HCT116 (cell line): Measurements from ENCODE around the gene TRAF3. TPM values are rescaled to one million over a fixed set of nuclear protein-coding genes. Genes with fewer than 3 reads are reported as not detected.

Experiments used
- ATAC-seq: fragments of 200-7000 bp; cut with Tn5 transposase; 2 replicates; pipeline ENCODE4 v1.9.1; 2020; ENCODE audit warnings: mild to moderate bottlenecking, moderate library complexity
- BruUV-seq: library from RNA; stranded (reverse); fragments of 400-500 nt; replicated peaks from 2 replicates; lab custom pipeline; 2021; lab: Mats Ljungman, UMichigan
- CTCF ChIA-PET: fragments of 300-600 bp; sonication (Branson Sonifier 250); formaldehyde crosslinking; loops from one replicate; lab custom pipeline; 2021; ENCODE audit warnings: antibody characterized with exemption; lab: Charles Lee
- POLR2A ChIA-PET: fragments of 300-600, 350-600 bp; sonication (Branson Sonifier 250); formaldehyde crosslinking; loops from one replicate; lab custom pipeline; 2021; ENCODE audit warnings: antibody characterized with exemption; lab: Charles Lee
- RAD21 ChIA-PET, 2 experiments: fragments of 300-600 bp; sonication (Branson Sonifier 250); formaldehyde crosslinking; loops; one replicate each; lab custom pipeline; 2023; ENCODE audit warnings: low total read pairs in 2 of 2; ENCODE audit not compliant: uncharacterized antibody in 2 of 2, unreplicated experiment in 2 of 2, low non-redundant PET in 1 of 2; lab: Charles Lee
- DNase-seq: peaks from one replicate; pipeline ENCODE4 v3.0.0-alpha.2; 2010; ENCODE audit warnings: low read depth, low spot score
- H2AFZ ChIP-seq: fragments of 200-600 bp; shearing (Covaris generic), sonication (generic); 2 replicates; pipeline ENCODE4 v1.6.1; 2017; ENCODE audit warnings: low read depth, mixed run types, mixed read lengths, antibody characterized with exemption, low read length; ENCODE audit not compliant: poor library complexity, severe bottlenecking
- H3K27ac ChIP-seq: 2 replicates; pipeline ENCODE4 v1.5.1; 2012; ENCODE audit warnings: low read depth, low read length
- H3K27me3 ChIP-seq: fragments of 200-600 bp; sonication (generic); 2 replicates; pipeline ENCODE4 v1.6.1; 2016; ENCODE audit warnings: mixed run types, low read length, mixed read lengths; ENCODE audit not compliant: insufficient read depth
- H3K36me3 ChIP-seq, 2 experiments: fragments of 200-500 bp in 1 of 2; fragments of 200-600 bp in 1 of 2; sonication (Bioruptor generic) in 1 of 2; sonication (generic) in 1 of 2; 2 replicates each; pipeline versions ENCODE4 v1.5.1 to v1.6.1; 2014 to 2016; ENCODE audit warnings: low read length in 2 of 2, inconsistent platforms in 1 of 2, mixed read lengths in 1 of 2, mixed run types in 1 of 2; ENCODE audit not compliant: insufficient read depth in 2 of 2, control insufficient read depth in 1 of 2
- H3K4me1 ChIP-seq, 2 experiments: fragments of 200-600 bp in 1 of 2; sonication (generic) in 1 of 2; 2 replicates each; pipeline versions ENCODE4 v1.5.1 to v1.6.1; 2012 to 2017; ENCODE audit warnings: low read length in 2 of 2, inconsistent platforms in 1 of 2, mild to moderate bottlenecking in 1 of 2, mixed read lengths in 1 of 2, mixed run types in 1 of 2, moderate library complexity in 1 of 2; ENCODE audit not compliant: insufficient read depth in 2 of 2, control insufficient read depth in 1 of 2
- H3K4me2 ChIP-seq: fragments of 200-600 bp; sonication (generic); 2 replicates; pipeline ENCODE4 v1.6.1; 2017; ENCODE audit warnings: mixed run types, low read length, mixed read lengths
- H3K4me3 ChIP-seq, 2 experiments: fragments of 200-600 bp in 1 of 2; sonication (generic) in 1 of 2; replicated peaks in 1 of 2; 2 replicates each; pipeline ENCODE4 v1.5.1; 2011 to 2016; ENCODE audit warnings: low read length in 2 of 2, control low read depth in 1 of 2, low read depth in 1 of 2, mild to moderate bottlenecking in 1 of 2, mixed read lengths in 1 of 2, mixed run types in 1 of 2
- H3K79me2 ChIP-seq: fragments of 200-600 bp; sonication (generic); 2 replicates; pipeline ENCODE4 v1.6.1; 2017; ENCODE audit warnings: mild to moderate bottlenecking, mixed run types, low read length, moderate library complexity, mixed read lengths; ENCODE audit not compliant: insufficient read depth
- H3K9ac ChIP-seq: fragments of 200-600 bp; sonication (generic); 2 replicates; pipeline ENCODE4 v1.6.1; 2016; ENCODE audit warnings: low read length, mixed read lengths
- H3K9me2 ChIP-seq: fragments of 200-600 bp; sonication (generic), shearing (Covaris generic); 2 replicates; pipeline ENCODE4 v1.6.1; 2017; ENCODE audit warnings: mixed run types, mild to moderate bottlenecking, moderate library complexity; ENCODE audit not compliant: insufficient read depth
- H3K9me3 ChIP-seq, 2 experiments: fragments of 200-500 bp in 1 of 2; fragments of 200-600 bp in 1 of 2; sonication (Bioruptor generic) in 1 of 2; sonication (generic) in 1 of 2; 2 replicates each; pipeline ENCODE4 v1.6.1; 2014 to 2017; ENCODE audit warnings: low read length in 2 of 2, mixed read lengths in 2 of 2, inconsistent platforms in 1 of 2, low read depth in 1 of 2, mild to moderate bottlenecking in 1 of 2, mixed run types in 1 of 2, moderate library complexity in 1 of 2; ENCODE audit not compliant: control insufficient read depth in 1 of 2, insufficient read depth in 1 of 2
- H4K20me1 ChIP-seq: fragments of 200-600 bp; sonication (generic), shearing (Covaris generic); 2 replicates; pipeline ENCODE4 v1.6.1; 2017; ENCODE audit warnings: mixed run types, mild to moderate bottlenecking, moderate library complexity; ENCODE audit not compliant: insufficient read depth
- CEBPB ChIP-seq: IDR thresholded peaks from 2 replicates; pipeline ENCODE4 v1.6.1; 2012; ENCODE audit warnings: low read depth
- CTCF ChIP-seq, 3 experiments: fragments of 200-600 bp in 1 of 3; sonication (generic) in 1 of 3; IDR thresholded peaks in 2 of 3; conservative IDR thresholded peaks in 1 of 3; 2 replicates each; pipeline ENCODE4 v1.5.1; 2012 to 2017; ENCODE audit warnings: low read depth in 2 of 3, low read length in 2 of 3, antibody characterized with exemption in 1 of 3, borderline replicate concordance in 1 of 3, control low read depth in 1 of 3, mild to moderate bottlenecking in 1 of 3, mixed read lengths in 1 of 3, mixed run types in 1 of 3, moderate library complexity in 1 of 3; ENCODE audit not compliant: insufficient read depth in 1 of 3
- EGR1 ChIP-seq: IDR thresholded peaks from 2 replicates; pipeline ENCODE4 v1.6.1; 2012; ENCODE audit warnings: low read depth
- EZH2 ChIP-seq: fragments of 200-600 bp; sonication (generic); IDR thresholded peaks from 2 replicates; pipeline ENCODE4 v1.6.1; 2017; ENCODE audit warnings: antibody characterized with exemption, mixed run types
- EZH2phosphoT487 ChIP-seq: fragments of 200-600 bp; IDR thresholded peaks from 2 replicates; pipeline ENCODE4 v1.6.1; 2018; ENCODE audit warnings: antibody characterized with exemption, borderline replicate concordance
- JUND ChIP-seq: IDR thresholded peaks from 2 replicates; pipeline ENCODE4 v1.6.1; 2012
- MAX ChIP-seq: IDR thresholded peaks from 2 replicates; pipeline ENCODE4 v1.6.1; 2012
- POLR2A ChIP-seq: IDR thresholded peaks from 2 replicates; pipeline ENCODE4 v1.7.0; 2011; ENCODE audit warnings: borderline replicate concordance; ENCODE audit not compliant: insufficient read depth, insufficient read length; ENCODE audit errors: extremely low read depth
- POLR2AphosphoS5 ChIP-seq: IDR thresholded peaks from 2 replicates; pipeline ENCODE4 v1.6.1; 2011; ENCODE audit warnings: mild to moderate bottlenecking, low read depth, low read length, moderate library complexity
- REST ChIP-seq: IDR thresholded peaks from 2 replicates; pipeline ENCODE4 v1.6.1; 2012; ENCODE audit warnings: low read depth
- SIN3A ChIP-seq: IDR thresholded peaks from 2 replicates; pipeline ENCODE4 v1.6.1; 2012; ENCODE audit warnings: low read depth
- SRF ChIP-seq: IDR thresholded peaks from 2 replicates; pipeline ENCODE4 v1.6.1; 2012; ENCODE audit warnings: low read depth
- TCF7L2 ChIP-seq: IDR thresholded peaks from 2 replicates; pipeline ENCODE4 v1.7.0; 2011; ENCODE audit warnings: borderline replicate concordance, inconsistent platforms; ENCODE audit not compliant: insufficient read depth, insufficient read length; ENCODE audit errors: extremely low read depth
- ZBTB33 ChIP-seq: IDR thresholded peaks from 2 replicates; pipeline ENCODE4 v1.6.1; 2011; ENCODE audit warnings: mild to moderate bottlenecking, low read length, moderate library complexity; ENCODE audit not compliant: insufficient replicate concordance; ENCODE audit errors: extremely low read depth
- ZFX ChIP-seq: fragments of 450-650 bp; IDR thresholded peaks from 2 replicates; pipeline ENCODE4 v1.6.1; 2017
- intact Hi-C: fragments of 100-400 bp; cut with micrococcal nuclease; formaldehyde crosslinking; loops from 2 replicates; pipeline ENCODE4 v1.10.0; 2022
- total RNA-seq: library from RNA; stranded (reverse); gene quantifications from one replicate; pipeline ENCODE4 v1.2.1, GENCODE V29; 2021; ENCODE audit not compliant: unreplicated experiment

Gene TRAF3
- total RNA-seq, 1 experiment from 2014 or later = 32.1 TPM

- no peak overlapping the region for H3K4me2 ChIP-seq
- H4K20me1 ChIP-seq = no peaks in the 10 kb centered on the region
- H3K9me3 ChIP-seq = no peaks in the 10 kb centered on the region
- ChIA-PET CTCF (no interaction called here), RAD21 (no interaction called here), POLR2A (no interaction called here)
- no peaks in the 10 kb centered on the region for H3K9me2 ChIP-seq
- no peak overlapping the region for H2AFZ ChIP-seq
- no peak for DNase-seq
- H3K36me3 ChIP-seq = peaks cover 0 to 7% of the 10 kb centered on the region in 2 experiments; a peak in 2 of 4 replicates
- BruUV-seq = no TSS peak
- no peak overlapping the region for H3K27ac ChIP-seq
- no peaks in the 10 kb centered on the region for H3K27me3 ChIP-seq
- no peak for TF ChIP-seq POLR2A
- no peak for TF ChIP-seq CTCF (IDR thresholded peaks at IDR 0.05 in 2 of 3, conservative IDR thresholded peaks at IDR 0.05 in 1 of 3; ENCODE audit: borderline replicate concordance in 1 of 3, insufficient read depth in 1 of 3, low read depth in 2 of 3, low read length in 2 of 3)
- no peak for TF ChIP-seq REST
- no peak for TF ChIP-seq ZBTB33
- no peak for TF ChIP-seq MAX
- no peak for TF ChIP-seq CEBPB
- TF ChIP-seq SRF = no peak
- no peak for TF ChIP-seq SIN3A
- no peak for TF ChIP-seq ZFX
- no peak for TF ChIP-seq TCF7L2
- no peak for TF ChIP-seq JUND
- TF ChIP-seq POLR2AphosphoS5 = no peak
- TF ChIP-seq EZH2phosphoT487 = no peak
- no peak for TF ChIP-seq EGR1
- no peak for TF ChIP-seq EZH2
- no peak overlapping the region for H3K9ac ChIP-seq
- ATAC-seq = no peak
- H3K79me2 ChIP-seq = no peaks in the 10 kb centered on the region
- intact Hi-C loops = no loop called here
- no peaks in the 10 kb centered on the region for H3K4me1 ChIP-seq
- H3K4me3 ChIP-seq = no peak overlapping the region
These were observed 130.1 kb downstream of the TRAF3 start for GRCh38 chr14:102907303-102907844.
